Tibial nerve (tissue), 4 donors: ENCODE data around the gene ITGA3. TPM values are rescaled to one million over a fixed set of nuclear protein-coding genes. Genes with fewer than 3 reads are reported as not detected.

Experiments
- DNase-seq, 2 donors: peaks; one replicate each; pipeline ENCODE4 v3.0.0-alpha.2; 2019; ENCODE audit warnings: low spot score in 2 of 2
- H3K27ac ChIP-seq, 4 donors: fragments of 200-600 bp; sonication (generic) in 3 of 4; one replicate each; pipeline ENCODE4 v1.5.1; 2017 to 2019; ENCODE audit warnings: mild to moderate bottlenecking in 1 of 4
- H3K27me3 ChIP-seq, 2 donors: fragments of 200-600 bp; sonication (generic) in 1 of 2; one replicate each; pipeline versions ENCODE4 v1.5.1 to v1.6.0; 2017 to 2019
- H3K36me3 ChIP-seq, 3 donors: fragments of 200-600 bp; sonication (generic); one replicate each; pipeline ENCODE4 v1.5.1; 2018 to 2019
- H3K4me1 ChIP-seq, 4 donors: fragments of 200-600 bp; sonication (generic) in 3 of 4; one replicate each; pipeline ENCODE4 v1.5.1; 2017 to 2019
- H3K4me3 ChIP-seq, 4 donors: fragments of 200-600 bp; sonication (generic) in 3 of 4; one replicate each; pipeline ENCODE4 v1.5.1; 2017 to 2019; ENCODE audit warnings: mild to moderate bottlenecking in 1 of 4, moderate library complexity in 1 of 4
- H3K9me3 ChIP-seq, 4 donors: fragments of 200-600 bp; sonication (generic) in 3 of 4; one replicate each; pipeline ENCODE4 v1.5.1; 2017 to 2019
- CTCF ChIP-seq, 5 experiments: fragments of 200-600 bp in 3 of 5; fragments of 450-650 bp in 2 of 5; sonication (generic) in 3 of 5; IDR thresholded peaks; one replicate each; pipeline ENCODE4 v1.5.1; 2016 to 2019; ENCODE audit warnings: antibody characterized with exemption in 5 of 5, mild to moderate bottlenecking in 3 of 5, moderate library complexity in 2 of 5
- EP300 ChIP-seq, 2 donors: sonication (generic); formaldehyde crosslinking; IDR thresholded peaks; one replicate each; pipeline ENCODE4 v1.6.1; 2017; ENCODE audit warnings: antibody characterized with exemption in 2 of 2, mild to moderate bottlenecking in 1 of 2
- POLR2A ChIP-seq, 2 donors: fragments of 450-650 bp; IDR thresholded peaks; one replicate each; pipeline ENCODE4 v1.6.1; 2017; ENCODE audit warnings: antibody characterized with exemption in 2 of 2, mild to moderate bottlenecking in 2 of 2, moderate library complexity in 2 of 2
- WGBS, 2 donors: methylation state at CpG; one replicate each; pipeline ENCODE4 v1.1.5; 2018; 5-methylcytosine and 5-hydroxymethylcytosine counted together
- total RNA-seq, 4 donors: library from RNA; depleted of rRNA; stranded (reverse); fragments of >200 nt; gene quantifications; one replicate each; pipeline ENCODE4 v1.1.0, GENCODE V29; 2016

The ITGA3 gene
- total RNA-seq, 4 donors from 2014 or later = 59.2 to 85.7 (median 69.1) TPM

GRCh38 chr17:50075446-50076032 is 19.6 kb downstream of the ITGA3 start:
- DNase-seq = no peak
- Histone ChIP-seq H3K36me3 (peaks cover 0 to 89% (median 3%) of the 10 kb centered on the region in 3 donors), H3K4me1 (peaks cover 0 to 3% (median 0%) of the 10 kb centered on the region in 4 donors), H3K9me3 (no peaks in the 10 kb centered on the region), H3K4me3 (no peak overlapping the region), H3K27me3 (no peaks in the 10 kb centered on the region), H3K27ac (no peak overlapping the region)
- TF ChIP-seq CTCF (IDR thresholded peaks at IDR 0.05) = no peak
- no peak for TF ChIP-seq EP300 (IDR thresholded peaks at IDR 0.05)
- TF ChIP-seq POLR2A (IDR thresholded peaks at IDR 0.05) = no peak
- WGBS, 2 donors = 94 to 95% methylated on average over 16 of the region's 16 CpGs

DNA sequence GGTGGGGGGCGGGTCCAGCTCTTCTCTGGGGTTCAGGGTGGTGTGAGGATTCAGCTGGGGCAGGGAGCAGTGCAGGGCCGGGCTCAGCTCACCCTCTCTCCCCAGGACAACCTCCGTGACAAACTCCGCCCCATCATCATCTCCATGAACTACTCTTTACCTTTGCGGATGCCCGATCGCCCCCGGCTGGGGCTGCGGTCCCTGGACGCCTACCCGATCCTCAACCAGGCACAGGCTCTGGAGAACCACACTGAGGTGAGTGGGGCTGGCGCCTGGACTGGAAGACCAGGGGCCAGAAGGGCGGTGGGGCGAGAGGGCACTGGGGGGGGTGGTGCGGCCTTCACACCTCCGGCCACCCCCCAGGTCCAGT is 20.3 kb downstream of the ITGA3 start:
- no peak for DNase-seq
- Histone ChIP-seq H3K27ac (no peak overlapping the region), H3K4me1 (peaks cover 0 to 3% (median 0%) of the 10 kb centered on the region in 4 donors), H3K27me3 (no peaks in the 10 kb centered on the region), H3K4me3 (no peak overlapping the region), H3K9me3 (no peaks in the 10 kb centered on the region), H3K36me3 (peaks cover under 1 to 90% (median 3%) of the 10 kb centered on the region in 3 donors)
- TF ChIP-seq EP300 (IDR thresholded peaks at IDR 0.05) (no peak), CTCF (IDR thresholded peaks at IDR 0.05) (no peak), POLR2A (IDR thresholded peaks at IDR 0.05) (no peak)
- WGBS, 2 donors = 83 to 87% methylated on average over 6 to 16 of the region's 16 CpGs

- peaks cover 0 to 3% (median 0%) of the 10 kb centered on the region in 4 donors for H3K4me1 ChIP-seq
- no peak for TF ChIP-seq POLR2A (IDR thresholded peaks at IDR 0.05)
- TF ChIP-seq CTCF (IDR thresholded peaks at IDR 0.05) = no peak
- TF ChIP-seq EP300 (IDR thresholded peaks at IDR 0.05) = no peak
- no peak overlapping the region for H3K27ac ChIP-seq
- H3K9me3 ChIP-seq = no peaks in the 10 kb centered on the region
- DNase-seq = no peak
- 56 to 79% methylated on average over 25 to 36 of the region's 39 CpGs for whole genome bisulfite sequencing, 2 donors
- no peak overlapping the region for H3K4me3 ChIP-seq
- H3K36me3 ChIP-seq = peaks cover 3 to 90% (median 3%) of the 10 kb centered on the region in 3 donors
- no peaks in the 10 kb centered on the region for H3K27me3 ChIP-seq
These were observed 20.8 kb downstream of the ITGA3 start for GRCh38 chr17:50076591-50077235.

GRCh38 chr17:50078430-50078829 is 22.5 kb downstream of the ITGA3 start:
- Histone ChIP-seq H3K27me3 (no peaks in the 10 kb centered on the region), H3K9me3 (no peaks in the 10 kb centered on the region), H3K36me3 (peaks cover 3 to 89% (median 3%) of the 10 kb centered on the region in 3 donors), H3K4me3 (no peak overlapping the region), H3K27ac (no peak overlapping the region), H3K4me1 (peaks cover 0 to 3% (median 0%) of the 10 kb centered on the region in 4 donors)
- 94% methylated on average over 4 of the region's 4 CpGs for whole genome bisulfite sequencing, 2 donors
- DNase-seq = no peak
- no peak for TF ChIP-seq EP300 (IDR thresholded peaks at IDR 0.05)
- TF ChIP-seq CTCF (IDR thresholded peaks at IDR 0.05) = no peak
- TF ChIP-seq POLR2A (IDR thresholded peaks at IDR 0.05) = no peak

DNA sequence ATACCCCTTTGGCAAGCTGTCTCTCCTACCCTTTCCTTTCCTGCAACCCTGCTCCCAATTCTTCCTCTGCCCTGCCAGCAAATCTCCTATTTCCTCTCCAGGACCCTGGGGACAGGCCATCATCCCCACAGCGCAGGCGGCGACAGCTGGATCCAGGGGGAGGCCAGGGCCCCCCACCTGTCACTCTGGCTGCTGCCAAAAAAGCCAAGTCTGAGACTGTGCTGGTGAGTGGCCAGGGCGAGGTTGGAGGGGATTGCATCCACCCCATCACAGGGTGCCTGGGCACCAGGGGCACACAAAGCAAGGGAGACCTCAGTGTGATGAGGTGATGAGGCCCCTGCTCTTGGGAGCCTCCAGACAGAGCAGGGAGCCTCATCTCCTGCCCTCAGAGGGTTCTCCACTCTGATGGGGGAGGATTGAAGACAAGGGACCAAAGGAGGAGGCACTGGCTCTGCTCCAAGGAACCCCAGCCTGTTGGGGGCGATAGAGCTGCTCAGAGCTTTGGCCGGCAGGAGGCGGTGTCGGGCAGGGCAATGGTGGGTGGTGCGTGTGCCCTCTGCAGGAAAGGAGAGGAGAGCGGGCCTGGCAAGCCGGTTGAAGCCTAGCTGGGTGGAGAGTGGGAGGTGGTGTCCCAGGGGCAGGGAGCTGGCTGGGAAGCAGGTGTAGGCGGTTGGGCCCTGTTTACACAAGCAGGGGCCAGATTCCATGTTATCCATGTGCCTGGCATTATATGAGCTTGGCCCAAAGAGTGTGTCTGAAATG is 23.6 kb downstream of the ITGA3 start:
- no peak overlapping the region for H3K4me3 ChIP-seq
- H3K36me3 ChIP-seq = peaks cover 3 to 79% (median 3%) of the 10 kb centered on the region in 3 donors
- peaks cover 0 to 3% (median 0%) of the 10 kb centered on the region in 4 donors for H3K4me1 ChIP-seq
- DNase-seq = no peak
- no peaks in the 10 kb centered on the region for H3K27me3 ChIP-seq
- no peaks in the 10 kb centered on the region for H3K9me3 ChIP-seq
- TF ChIP-seq CTCF (IDR thresholded peaks at IDR 0.05) = peak; percentile 22 to 55 (median 41)
- no peak for TF ChIP-seq EP300 (IDR thresholded peaks at IDR 0.05)
- 62 to 72% methylated on average over 12 of the region's 12 CpGs for WGBS, 2 donors
- peak overlapping the region in 1 of 4 donors; percentile 21 for H3K27ac ChIP-seq
